Measurements from ENCODE around the gene CTIF.

The CTIF gene

GRCh38 chr18:48519431-48520100, 19.3 kb upstream of the CTIF start:
- H3K4me3 ChIP-seq (ENCODE audit: low read depth, low read length): no peak overlapping the region
- no peak for DNase-seq (ENCODE audit: low read depth, low spot score)
- POLR2A ChIA-PET: no interaction called here
- CTCF ChIA-PET: interaction anchor here (1.3 to 1.5 kb wide), 2 partner anchors 18 to 44 kb away, joined by 3 to 4 read pairs; no protein-coding TSS in a partner anchor
- TF ChIP-seq CTCF (IDR thresholded peaks at IDR 0.05; ENCODE audit: insufficient read depth, low read length, missing control alignments): no peak

- DNase-seq (ENCODE audit: low read depth, low spot score): no peak
- H3K4me3 ChIP-seq (ENCODE audit: low read depth, low read length): no peak overlapping the region
- no peak for TF ChIP-seq CTCF (IDR thresholded peaks at IDR 0.05; ENCODE audit: insufficient read depth, low read length, missing control alignments)
- CTCF ChIA-PET: interaction anchor here (1.1 to 1.2 kb wide), 2 partner anchors 13 to 31 kb away, joined by 3 read pairs; no protein-coding TSS in a partner anchor
- POLR2A ChIA-PET: interaction anchor here (0.6 kb wide), 1 partner anchor 305 kb away, joined by 4 read pairs; no protein-coding TSS in a partner anchor
These were observed 17.1 kb upstream of the CTIF start for GRCh38 chr18:48521723-48522122.

GRCh38 chr18:48525671-48526070, 13.2 kb upstream of the CTIF start:
- no peak for TF ChIP-seq CTCF (IDR thresholded peaks at IDR 0.05; ENCODE audit: insufficient read depth, low read length, missing control alignments)
- H3K4me3 ChIP-seq (ENCODE audit: low read depth, low read length): no peak overlapping the region
- ChIA-PET POLR2A (no interaction called here), CTCF (interaction anchor here (1.0 kb wide), 1 partner anchor 32 kb away, joined by 3 read pairs; no protein-coding TSS in a partner anchor)
- DNase-seq (ENCODE audit: low read depth, low spot score): no peak

GRCh38 chr18:48527461-48527860, 11.4 kb upstream of the CTIF start:
- no peak for DNase-seq (ENCODE audit: low read depth, low spot score)
- CTCF ChIA-PET: interaction anchor here (1.9 kb wide), 1 partner anchor 136 kb away, joined by 4 read pairs; no protein-coding TSS in a partner anchor
- no peak overlapping the region for H3K4me3 ChIP-seq (ENCODE audit: low read depth, low read length)
- TF ChIP-seq CTCF (IDR thresholded peaks at IDR 0.05; ENCODE audit: insufficient read depth, low read length, missing control alignments): no peak
- POLR2A ChIA-PET: no interaction called here

- TF ChIP-seq CTCF (IDR thresholded peaks at IDR 0.05; ENCODE audit: insufficient read depth, low read length, missing control alignments): no peak
- POLR2A ChIA-PET: no interaction called here
- CTCF ChIA-PET: interaction anchor here (1.0 kb wide), 1 partner anchor 10 kb away, joined by 4 read pairs; no protein-coding TSS in a partner anchor
- H3K4me3 ChIP-seq (ENCODE audit: low read depth, low read length): no peak overlapping the region
- DNase-seq (ENCODE audit: low read depth, low spot score): no peak
These were observed 10.0 kb upstream of the CTIF start for GRCh38 chr18:48528861-48529260.

GRCh38 chr18:48529796-48530195, 9.0 kb upstream of the CTIF start:
- ChIA-PET CTCF (interaction anchor here (1.5 to 1.9 kb wide), 2 partner anchors 16 to 101 kb away, joined by 3 to 5 read pairs; no protein-coding TSS in a partner anchor), POLR2A (interaction anchor here (0.5 kb wide), 1 partner anchor 493 kb away, joined by 3 read pairs; no protein-coding TSS in a partner anchor)
- no peak for TF ChIP-seq CTCF (IDR thresholded peaks at IDR 0.05; ENCODE audit: insufficient read depth, low read length, missing control alignments)
- DNase-seq (ENCODE audit: low read depth, low spot score): peak; percentile 77
- H3K4me3 ChIP-seq (ENCODE audit: low read depth, low read length): no peak overlapping the region
